ENCODE measurements around the gene LGALS4. TPM values are rescaled to one million over a fixed set of nuclear protein-coding genes. Genes with fewer than 3 reads are reported as not detected.

LGALS4 gene
- total and polyA plus RNA-seq, 9 of the 15 experiments (the other 6 are each of a cell fraction or from before 2014, with no cell fraction given): 0.08 to 1.1 (median 0.30) TPM; not detected in 3

DNA sequence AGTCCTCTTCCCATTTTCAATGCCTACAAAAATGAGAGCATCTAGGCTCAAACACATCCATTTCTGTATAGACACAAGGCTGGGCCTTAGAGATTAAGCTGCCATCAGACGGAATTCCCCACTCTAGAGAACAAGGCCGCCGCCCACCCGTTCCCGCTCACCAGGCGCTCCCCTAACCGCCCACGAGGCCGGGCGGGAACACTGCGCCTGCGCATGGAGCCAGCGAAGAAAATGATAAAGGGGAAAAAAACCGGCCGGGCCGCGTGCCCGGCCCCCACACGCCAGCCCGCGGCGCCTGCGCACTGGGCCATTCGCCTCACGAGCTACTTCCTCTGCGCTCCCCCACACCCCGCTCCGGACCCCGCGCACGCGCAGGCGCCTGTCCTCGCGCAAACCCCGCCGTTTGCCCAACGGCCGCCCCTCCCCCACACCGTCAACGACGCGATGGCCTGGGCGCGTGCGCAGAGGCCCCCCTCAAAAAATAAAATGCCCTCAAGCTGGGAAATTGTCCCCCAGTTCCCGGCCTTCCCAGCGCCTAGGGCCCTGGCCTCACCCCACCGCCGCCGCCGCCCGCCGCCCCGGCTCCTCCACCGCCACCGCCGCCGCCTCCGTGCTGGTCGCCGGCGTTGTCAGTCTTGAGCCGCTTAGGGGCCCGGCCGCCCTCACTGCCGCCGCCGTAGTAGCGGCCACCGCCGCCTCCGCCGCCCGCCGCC is 36.6 kb upstream of the LGALS4 start (continued):
- TF ChIP-seq, protein P1, sequence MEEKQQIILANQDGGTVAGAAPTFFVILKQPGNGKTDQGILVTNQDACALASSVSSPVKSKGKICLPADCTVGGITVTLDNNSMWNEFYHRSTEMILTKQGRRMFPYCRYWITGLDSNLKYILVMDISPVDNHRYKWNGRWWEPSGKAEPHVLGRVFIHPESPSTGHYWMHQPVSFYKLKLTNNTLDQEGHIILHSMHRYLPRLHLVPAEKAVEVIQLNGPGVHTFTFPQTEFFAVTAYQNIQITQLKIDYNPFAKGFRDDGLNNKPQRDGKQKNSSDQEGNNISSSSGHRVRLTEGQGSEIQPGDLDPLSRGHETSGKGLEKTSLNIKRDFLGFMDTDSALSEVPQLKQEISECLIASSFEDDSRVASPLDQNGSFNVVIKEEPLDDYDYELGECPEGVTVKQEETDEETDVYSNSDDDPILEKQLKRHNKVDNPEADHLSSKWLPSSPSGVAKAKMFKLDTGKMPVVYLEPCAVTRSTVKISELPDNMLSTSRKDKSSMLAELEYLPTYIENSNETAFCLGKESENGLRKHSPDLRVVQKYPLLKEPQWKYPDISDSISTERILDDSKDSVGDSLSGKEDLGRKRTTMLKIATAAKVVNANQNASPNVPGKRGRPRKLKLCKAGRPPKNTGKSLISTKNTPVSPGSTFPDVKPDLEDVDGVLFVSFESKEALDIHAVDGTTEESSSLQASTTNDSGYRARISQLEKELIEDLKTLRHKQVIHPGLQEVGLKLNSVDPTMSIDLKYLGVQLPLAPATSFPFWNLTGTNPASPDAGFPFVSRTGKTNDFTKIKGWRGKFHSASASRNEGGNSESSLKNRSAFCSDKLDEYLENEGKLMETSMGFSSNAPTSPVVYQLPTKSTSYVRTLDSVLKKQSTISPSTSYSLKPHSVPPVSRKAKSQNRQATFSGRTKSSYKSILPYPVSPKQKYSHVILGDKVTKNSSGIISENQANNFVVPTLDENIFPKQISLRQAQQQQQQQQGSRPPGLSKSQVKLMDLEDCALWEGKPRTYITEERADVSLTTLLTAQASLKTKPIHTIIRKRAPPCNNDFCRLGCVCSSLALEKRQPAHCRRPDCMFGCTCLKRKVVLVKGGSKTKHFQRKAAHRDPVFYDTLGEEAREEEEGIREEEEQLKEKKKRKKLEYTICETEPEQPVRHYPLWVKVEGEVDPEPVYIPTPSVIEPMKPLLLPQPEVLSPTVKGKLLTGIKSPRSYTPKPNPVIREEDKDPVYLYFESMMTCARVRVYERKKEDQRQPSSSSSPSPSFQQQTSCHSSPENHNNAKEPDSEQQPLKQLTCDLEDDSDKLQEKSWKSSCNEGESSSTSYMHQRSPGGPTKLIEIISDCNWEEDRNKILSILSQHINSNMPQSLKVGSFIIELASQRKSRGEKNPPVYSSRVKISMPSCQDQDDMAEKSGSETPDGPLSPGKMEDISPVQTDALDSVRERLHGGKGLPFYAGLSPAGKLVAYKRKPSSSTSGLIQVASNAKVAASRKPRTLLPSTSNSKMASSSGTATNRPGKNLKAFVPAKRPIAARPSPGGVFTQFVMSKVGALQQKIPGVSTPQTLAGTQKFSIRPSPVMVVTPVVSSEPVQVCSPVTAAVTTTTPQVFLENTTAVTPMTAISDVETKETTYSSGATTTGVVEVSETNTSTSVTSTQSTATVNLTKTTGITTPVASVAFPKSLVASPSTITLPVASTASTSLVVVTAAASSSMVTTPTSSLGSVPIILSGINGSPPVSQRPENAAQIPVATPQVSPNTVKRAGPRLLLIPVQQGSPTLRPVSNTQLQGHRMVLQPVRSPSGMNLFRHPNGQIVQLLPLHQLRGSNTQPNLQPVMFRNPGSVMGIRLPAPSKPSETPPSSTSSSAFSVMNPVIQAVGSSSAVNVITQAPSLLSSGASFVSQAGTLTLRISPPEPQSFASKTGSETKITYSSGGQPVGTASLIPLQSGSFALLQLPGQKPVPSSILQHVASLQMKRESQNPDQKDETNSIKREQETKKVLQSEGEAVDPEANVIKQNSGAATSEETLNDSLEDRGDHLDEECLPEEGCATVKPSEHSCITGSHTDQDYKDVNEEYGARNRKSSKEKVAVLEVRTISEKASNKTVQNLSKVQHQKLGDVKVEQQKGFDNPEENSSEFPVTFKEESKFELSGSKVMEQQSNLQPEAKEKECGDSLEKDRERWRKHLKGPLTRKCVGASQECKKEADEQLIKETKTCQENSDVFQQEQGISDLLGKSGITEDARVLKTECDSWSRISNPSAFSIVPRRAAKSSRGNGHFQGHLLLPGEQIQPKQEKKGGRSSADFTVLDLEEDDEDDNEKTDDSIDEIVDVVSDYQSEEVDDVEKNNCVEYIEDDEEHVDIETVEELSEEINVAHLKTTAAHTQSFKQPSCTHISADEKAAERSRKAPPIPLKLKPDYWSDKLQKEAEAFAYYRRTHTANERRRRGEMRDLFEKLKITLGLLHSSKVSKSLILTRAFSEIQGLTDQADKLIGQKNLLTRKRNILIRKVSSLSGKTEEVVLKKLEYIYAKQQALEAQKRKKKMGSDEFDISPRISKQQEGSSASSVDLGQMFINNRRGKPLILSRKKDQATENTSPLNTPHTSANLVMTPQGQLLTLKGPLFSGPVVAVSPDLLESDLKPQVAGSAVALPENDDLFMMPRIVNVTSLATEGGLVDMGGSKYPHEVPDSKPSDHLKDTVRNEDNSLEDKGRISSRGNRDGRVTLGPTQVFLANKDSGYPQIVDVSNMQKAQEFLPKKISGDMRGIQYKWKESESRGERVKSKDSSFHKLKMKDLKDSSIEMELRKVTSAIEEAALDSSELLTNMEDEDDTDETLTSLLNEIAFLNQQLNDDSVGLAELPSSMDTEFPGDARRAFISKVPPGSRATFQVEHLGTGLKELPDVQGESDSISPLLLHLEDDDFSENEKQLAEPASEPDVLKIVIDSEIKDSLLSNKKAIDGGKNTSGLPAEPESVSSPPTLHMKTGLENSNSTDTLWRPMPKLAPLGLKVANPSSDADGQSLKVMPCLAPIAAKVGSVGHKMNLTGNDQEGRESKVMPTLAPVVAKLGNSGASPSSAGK (IDR thresholded peaks at IDR 0.05): peak; percentile 93
- peak; percentile 36; the same call in 1 of the 2 replicates for TF ChIP-seq ZNF175 (CRISPR knock-in tag; IDR thresholded peaks at IDR 0.05; ENCODE audit: low read depth)
- TF ChIP-seq SMAD3 (CRISPR knock-in tag; conservative IDR thresholded peaks at IDR 0.05): peak; percentile 61; the same call in 1 of the 2 replicates
- TF ChIP-seq CXXC5 (CRISPR knock-in tag; IDR thresholded peaks at IDR 0.05): peak; percentile 98
- peak; percentile 99 for TF ChIP-seq BRD4 (IDR thresholded peaks at IDR 0.05)
- TF ChIP-seq, protein P2, sequence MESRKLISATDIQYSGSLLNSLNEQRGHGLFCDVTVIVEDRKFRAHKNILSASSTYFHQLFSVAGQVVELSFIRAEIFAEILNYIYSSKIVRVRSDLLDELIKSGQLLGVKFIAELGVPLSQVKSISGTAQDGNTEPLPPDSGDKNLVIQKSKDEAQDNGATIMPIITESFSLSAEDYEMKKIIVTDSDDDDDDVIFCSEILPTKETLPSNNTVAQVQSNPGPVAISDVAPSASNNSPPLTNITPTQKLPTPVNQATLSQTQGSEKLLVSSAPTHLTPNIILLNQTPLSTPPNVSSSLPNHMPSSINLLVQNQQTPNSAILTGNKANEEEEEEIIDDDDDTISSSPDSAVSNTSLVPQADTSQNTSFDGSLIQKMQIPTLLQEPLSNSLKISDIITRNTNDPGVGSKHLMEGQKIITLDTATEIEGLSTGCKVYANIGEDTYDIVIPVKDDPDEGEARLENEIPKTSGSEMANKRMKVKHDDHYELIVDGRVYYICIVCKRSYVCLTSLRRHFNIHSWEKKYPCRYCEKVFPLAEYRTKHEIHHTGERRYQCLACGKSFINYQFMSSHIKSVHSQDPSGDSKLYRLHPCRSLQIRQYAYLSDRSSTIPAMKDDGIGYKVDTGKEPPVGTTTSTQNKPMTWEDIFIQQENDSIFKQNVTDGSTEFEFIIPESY (CRISPR knock-in tag; IDR thresholded peaks at IDR 0.05): no peak
- TF ChIP-seq CAMTA2 (CRISPR knock-in tag; conservative IDR thresholded peaks at IDR 0.05): 0 out of 2 replicates have a peak, but pooled peaks have one; percentile 42
- no peak for TF ChIP-seq ZKSCAN3 (CRISPR knock-in tag; IDR thresholded peaks at IDR 0.05)
- TF ChIP-seq YY1 (IDR thresholded peaks at IDR 0.05; ENCODE audit: borderline replicate concordance in 1 of 3, control insufficient read depth in 1 of 3, extremely low read depth in 1 of 3, insufficient read depth in 3 of 3, insufficient read length in 1 of 3, insufficient replicate concordance in 2 of 3, low read depth in 1 of 3, low read length in 2 of 3): peak in 1 of 3 experiments; percentile 38
- TF ChIP-seq, protein P3, sequence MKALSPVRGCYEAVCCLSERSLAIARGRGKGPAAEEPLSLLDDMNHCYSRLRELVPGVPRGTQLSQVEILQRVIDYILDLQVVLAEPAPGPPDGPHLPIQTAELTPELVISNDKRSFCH (CRISPR knock-in tag; IDR thresholded peaks at IDR 0.05): no peak
- TF ChIP-seq, protein P3 (tag; IDR thresholded peaks at IDR 0.05): peak; percentile 60; the same call in 1 of the 2 replicates
